Measurements from ENCODE around the gene ESPNL. TPM values are rescaled to one million over a fixed set of nuclear protein-coding genes. Genes with fewer than 3 reads are reported as not detected.
"Not testable (repeated sequence)": the region's sequence is repeated elsewhere in the genome, so short reads cannot be mapped to it uniquely, and the experiment has no call there.

The ESPNL gene
- total RNA-seq, 4 donors from 2014 or later: 0.78 to 1.3 (median 0.83) TPM; not detected in 1

- Histone ChIP-seq H3K27ac (replicated peaks in 1 of 4) (no peak overlapping the region), H3K9me3 (peaks cover 0 to 13% (median 8%) of the 10 kb centered on the region in 4 donors), H3K36me3 (no peaks in the 10 kb centered on the region), H3K4me1 (peaks cover 0 to under 1% (median 0%) of the 10 kb centered on the region in 4 donors), H3K4me3 (no peak overlapping the region), H3K27me3 (peaks cover 0 to 19% (median 3%) of the 10 kb centered on the region in 4 donors)
- TF ChIP-seq EP300 (IDR thresholded peaks at IDR 0.05) (no peak), POLR2AphosphoS5 (IDR thresholded peaks at IDR 0.05) (no peak), CTCF (IDR thresholded peaks at IDR 0.05) (no peak), POLR2A (IDR thresholded peaks at IDR 0.05; ENCODE audit: low read depth) (no peak)
- intact Hi-C loops (cut with DNase I): no loop called here
- 91% methylated on average over 16 of the region's 16 CpGs for WGBS
- no peak for DNase-seq (ENCODE audit: extremely low spot score)
Measured at GRCh38 chr2:238114331-238114841, 14.2 kb downstream of the ESPNL start.

- H3K27me3 ChIP-seq: peaks cover 0 to 19% (median 3%) of the 10 kb centered on the region in 4 donors
- TF ChIP-seq CTCF (IDR thresholded peaks at IDR 0.05): no peak
- no peak for TF ChIP-seq POLR2A (IDR thresholded peaks at IDR 0.05; ENCODE audit: low read depth)
- no peak for TF ChIP-seq EP300 (IDR thresholded peaks at IDR 0.05)
- no peak for TF ChIP-seq POLR2AphosphoS5 (IDR thresholded peaks at IDR 0.05)
- no peak overlapping the region for H3K4me3 ChIP-seq
- 94% methylated on average over 29 of the region's 32 CpGs for WGBS
- intact Hi-C loops (cut with DNase I): no loop called here
- H3K27ac ChIP-seq (replicated peaks in 1 of 4): no peak overlapping the region
- no peaks in the 10 kb centered on the region for H3K36me3 ChIP-seq
- DNase-seq (ENCODE audit: extremely low spot score): no peak
- H3K9me3 ChIP-seq: peaks cover 0 to 13% (median 8%) of the 10 kb centered on the region in 4 donors
- H3K4me1 ChIP-seq: peaks cover 0 to 2% (median under 1%) of the 10 kb centered on the region in 4 donors
Measured at GRCh38 chr2:238114851-238115660, 14.9 kb downstream of the ESPNL start.

GRCh38 chr2:238115709-238116108, 15.6 kb downstream of the ESPNL start:
- H3K27ac ChIP-seq (replicated peaks in 1 of 4); H3K4me3 ChIP-seq; DNase-seq (ENCODE audit: extremely low spot score); H3K4me1 ChIP-seq; H3K36me3 ChIP-seq; intact Hi-C loops (cut with DNase I): not testable (repeated sequence)
- peaks cover 0 to 19% (median 3%) of the 10 kb centered on the region in 4 donors for H3K27me3 ChIP-seq
- 94% methylated on average over 11 of the region's 12 CpGs for WGBS
- peaks cover 0 to 13% (median 8%) of the 10 kb centered on the region in 4 donors for H3K9me3 ChIP-seq

- Histone ChIP-seq H3K27ac (replicated peaks in 1 of 4) (no peak overlapping the region), H3K4me3 (no peak overlapping the region), H3K36me3 (no peaks in the 10 kb centered on the region), H3K9me3 (peaks cover 0 to 13% (median 8%) of the 10 kb centered on the region in 4 donors), H3K4me1 (peaks cover 0 to 10% (median 2%) of the 10 kb centered on the region in 4 donors), H3K27me3 (peaks cover 0 to 24% (median 3%) of the 10 kb centered on the region in 4 donors)
- DNase-seq (ENCODE audit: extremely low spot score): no peak
- intact Hi-C loops (cut with DNase I): no loop called here
- WGBS: 86% methylated on average over 18 of the region's 21 CpGs
- TF ChIP-seq POLR2A (IDR thresholded peaks at IDR 0.05; ENCODE audit: low read depth): no peak
- TF ChIP-seq EP300 (IDR thresholded peaks at IDR 0.05): no peak
- no peak for TF ChIP-seq POLR2AphosphoS5 (IDR thresholded peaks at IDR 0.05)
- no peak for TF ChIP-seq CTCF (IDR thresholded peaks at IDR 0.05)
Measured at GRCh38 chr2:238116298-238117198, 16.4 kb downstream of the ESPNL start.

All from esophagus muscularis mucosa (tissue), 4 donors.